Mesothelial cell of epicardium (in vitro differentiated cells): Measurements from ENCODE around the gene BASP1. TPM values are rescaled to one million over a fixed set of nuclear protein-coding genes. Genes with fewer than 3 reads are reported as not detected.
"Not testable (repeated sequence)": the region's sequence is repeated elsewhere in the genome, so short reads cannot be mapped to it uniquely, and the experiment has no call there.

Source experiments
- DNase-seq, 2 experiments: peaks; one replicate each; pipeline ENCODE4 v3.0.0; 2021; ENCODE audit warnings: low spot score in 2 of 2; ENCODE audit not compliant: unreplicated experiment in 2 of 2
- H3K27ac Mint-ChIP-seq: 2 replicates; pipeline ENCODE4 v1.8.0; 2021; ENCODE audit warnings: mixed read lengths
- H3K27me3 Mint-ChIP-seq: 2 replicates; pipeline ENCODE4 v1.8.0; 2021; ENCODE audit warnings: low read depth, mixed read lengths
- H3K36me3 Mint-ChIP-seq: 2 replicates; pipeline ENCODE4 v1.8.0; 2021; ENCODE audit warnings: mixed read lengths
- H3K4me1 Mint-ChIP-seq: 2 replicates; pipeline ENCODE4 v1.8.0; 2021; ENCODE audit warnings: mixed read lengths
- H3K4me3 Mint-ChIP-seq: 2 replicates; pipeline ENCODE4 v1.8.0; 2021; ENCODE audit warnings: mild to moderate bottlenecking, moderate library complexity, mixed read lengths
- H3K9me3 Mint-ChIP-seq: 2 replicates; pipeline ENCODE4 v1.8.0; 2021; ENCODE audit warnings: mixed read lengths
- total RNA-seq: library from RNA; stranded (reverse); gene quantifications from 3 replicates; pipeline ENCODE4 v1.2.1, GENCODE V29; 2021
- TF ChIP-seq, protein P1 (sequence below): fragments of 200-600 bp; sonication (generic); IDR thresholded peaks from one replicate; pipeline ENCODE4 v1.5.0; 2021; ENCODE audit warnings: antibody characterized with exemption; ENCODE audit not compliant: unreplicated experiment

Gene BASP1
- total RNA-seq, 1 donor from 2014 or later, result 140 TPM

DNA sequence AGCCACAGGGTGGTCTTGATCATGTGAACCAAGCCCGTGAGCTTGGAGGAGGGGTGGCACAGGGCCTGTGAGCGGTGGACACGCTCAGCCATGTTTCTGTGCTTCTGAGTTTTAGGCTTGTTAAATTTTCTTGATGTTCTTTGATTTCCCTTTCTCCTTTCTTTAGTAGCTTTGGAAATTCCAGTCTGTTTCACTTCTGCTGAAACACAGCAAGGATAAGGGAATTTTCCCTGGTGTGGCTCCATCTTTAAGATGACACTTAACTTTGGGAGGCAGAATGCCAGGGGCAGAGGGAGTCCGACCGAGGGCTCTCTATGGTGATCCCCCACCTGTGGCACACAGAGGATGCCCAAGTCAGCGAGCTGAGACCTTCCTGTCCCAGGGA, 29.7 kb upstream of the BASP1 start:
- no peak overlapping the region for H3K4me3 Mint-ChIP-seq
- peak overlapping the region; percentile 62 for H3K27ac Mint-ChIP-seq
- no peaks in the 10 kb centered on the region for H3K36me3 Mint-ChIP-seq
- DNase-seq, result no peak
- TF ChIP-seq, protein P1, sequence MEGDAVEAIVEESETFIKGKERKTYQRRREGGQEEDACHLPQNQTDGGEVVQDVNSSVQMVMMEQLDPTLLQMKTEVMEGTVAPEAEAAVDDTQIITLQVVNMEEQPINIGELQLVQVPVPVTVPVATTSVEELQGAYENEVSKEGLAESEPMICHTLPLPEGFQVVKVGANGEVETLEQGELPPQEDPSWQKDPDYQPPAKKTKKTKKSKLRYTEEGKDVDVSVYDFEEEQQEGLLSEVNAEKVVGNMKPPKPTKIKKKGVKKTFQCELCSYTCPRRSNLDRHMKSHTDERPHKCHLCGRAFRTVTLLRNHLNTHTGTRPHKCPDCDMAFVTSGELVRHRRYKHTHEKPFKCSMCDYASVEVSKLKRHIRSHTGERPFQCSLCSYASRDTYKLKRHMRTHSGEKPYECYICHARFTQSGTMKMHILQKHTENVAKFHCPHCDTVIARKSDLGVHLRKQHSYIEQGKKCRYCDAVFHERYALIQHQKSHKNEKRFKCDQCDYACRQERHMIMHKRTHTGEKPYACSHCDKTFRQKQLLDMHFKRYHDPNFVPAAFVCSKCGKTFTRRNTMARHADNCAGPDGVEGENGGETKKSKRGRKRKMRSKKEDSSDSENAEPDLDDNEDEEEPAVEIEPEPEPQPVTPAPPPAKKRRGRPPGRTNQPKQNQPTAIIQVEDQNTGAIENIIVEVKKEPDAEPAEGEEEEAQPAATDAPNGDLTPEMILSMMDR, result no peak
- no peaks in the 10 kb centered on the region for H3K27me3 Mint-ChIP-seq
- peaks cover 47% of the 10 kb centered on the region for H3K4me1 Mint-ChIP-seq
- no peaks in the 10 kb centered on the region for H3K9me3 Mint-ChIP-seq

GRCh38 chr5:17189381-17190036, 27.9 kb upstream of the BASP1 start:
- peaks cover 38% of the 10 kb centered on the region for H3K4me1 Mint-ChIP-seq
- H3K9me3 Mint-ChIP-seq, result no peaks in the 10 kb centered on the region
- no peak overlapping the region for H3K4me3 Mint-ChIP-seq
- DNase-seq, result peak; percentile 70 to 84
- H3K27me3 Mint-ChIP-seq, result no peaks in the 10 kb centered on the region
- H3K27ac Mint-ChIP-seq, result peak overlapping the region; percentile 44
- no peaks in the 10 kb centered on the region for H3K36me3 Mint-ChIP-seq
- TF ChIP-seq, protein P1, result peak; percentile 92

- Mint-ChIP-seq H3K4me1 (peaks cover 36% of the 10 kb centered on the region), H3K4me3 (no peak overlapping the region), H3K27me3 (no peaks in the 10 kb centered on the region), H3K9me3 (no peaks in the 10 kb centered on the region), H3K27ac (peak overlapping the region; percentile 78), H3K36me3 (no peaks in the 10 kb centered on the region)
- TF ChIP-seq, protein P1, result peak; percentile 96
- no peak for DNase-seq
Observed at GRCh38 chr5:17190242-17190778, 27.1 kb upstream of the BASP1 start.

DNA sequence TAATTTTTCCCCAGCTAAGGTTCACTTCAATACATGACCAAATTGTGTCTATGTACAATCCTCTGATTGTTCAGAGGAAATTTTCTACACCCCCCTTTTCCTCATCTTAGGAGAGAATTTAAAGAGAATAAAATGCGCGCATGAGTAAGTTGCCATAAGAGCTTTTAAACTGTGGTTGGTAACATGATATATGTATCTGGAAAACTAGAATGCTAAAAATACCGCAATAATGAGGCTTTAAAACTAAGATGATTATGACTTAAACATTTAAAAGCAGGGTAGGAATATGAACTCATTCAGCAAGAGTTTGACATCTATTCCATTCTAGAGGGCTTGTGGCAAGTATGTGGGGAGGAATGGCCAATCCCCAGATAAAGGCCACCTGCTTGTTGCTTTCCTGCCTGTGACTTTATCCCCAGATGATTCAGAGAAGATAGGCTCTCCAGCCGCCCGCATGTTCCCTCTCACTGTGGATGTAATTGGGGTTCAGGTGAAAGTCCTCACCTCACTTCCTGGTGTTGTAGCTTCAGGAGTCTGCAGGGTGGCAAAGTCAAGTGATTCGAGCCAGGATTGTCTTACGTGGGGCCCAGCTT, 26.5 kb upstream of the BASP1 start:
- DNase-seq, result no peak
- Mint-ChIP-seq H3K27me3 (no peaks in the 10 kb centered on the region), H3K36me3 (no peaks in the 10 kb centered on the region), H3K4me1 (peaks cover 36% of the 10 kb centered on the region), H3K4me3 (no peak overlapping the region), H3K27ac (peak overlapping the region; percentile 78), H3K9me3 (no peaks in the 10 kb centered on the region)
- TF ChIP-seq, protein P1, result peak; percentile 45

- H3K27ac Mint-ChIP-seq, H3K27me3 Mint-ChIP-seq, H3K4me3 Mint-ChIP-seq, H3K36me3 Mint-ChIP-seq, DNase-seq, H3K9me3 Mint-ChIP-seq: not testable (repeated sequence)
- peaks cover 36% of the 10 kb centered on the region for H3K4me1 Mint-ChIP-seq
Observed at GRCh38 chr5:17191574-17191973, 25.9 kb upstream of the BASP1 start.

- Mint-ChIP-seq H3K4me3 (no peak overlapping the region), H3K27ac (peak overlapping the region; percentile 93), H3K27me3 (no peaks in the 10 kb centered on the region), H3K36me3 (no peaks in the 10 kb centered on the region), H3K9me3 (peaks cover 3% of the 10 kb centered on the region), H3K4me1 (peaks cover 36% of the 10 kb centered on the region)
- DNase-seq, result no peak
- TF ChIP-seq, protein P1, result no peak
Observed at GRCh38 chr5:17192191-17192590, 25.2 kb upstream of the BASP1 start.
